ENCODE data around the gene SLC7A6. TPM values are rescaled to one million over a fixed set of nuclear protein-coding genes. Genes with fewer than 3 reads are reported as not detected.

SLC7A6 gene
- total and polyA plus RNA-seq, 9 donors: 6.0 to 11.2 (median 7.5) TPM

DNA sequence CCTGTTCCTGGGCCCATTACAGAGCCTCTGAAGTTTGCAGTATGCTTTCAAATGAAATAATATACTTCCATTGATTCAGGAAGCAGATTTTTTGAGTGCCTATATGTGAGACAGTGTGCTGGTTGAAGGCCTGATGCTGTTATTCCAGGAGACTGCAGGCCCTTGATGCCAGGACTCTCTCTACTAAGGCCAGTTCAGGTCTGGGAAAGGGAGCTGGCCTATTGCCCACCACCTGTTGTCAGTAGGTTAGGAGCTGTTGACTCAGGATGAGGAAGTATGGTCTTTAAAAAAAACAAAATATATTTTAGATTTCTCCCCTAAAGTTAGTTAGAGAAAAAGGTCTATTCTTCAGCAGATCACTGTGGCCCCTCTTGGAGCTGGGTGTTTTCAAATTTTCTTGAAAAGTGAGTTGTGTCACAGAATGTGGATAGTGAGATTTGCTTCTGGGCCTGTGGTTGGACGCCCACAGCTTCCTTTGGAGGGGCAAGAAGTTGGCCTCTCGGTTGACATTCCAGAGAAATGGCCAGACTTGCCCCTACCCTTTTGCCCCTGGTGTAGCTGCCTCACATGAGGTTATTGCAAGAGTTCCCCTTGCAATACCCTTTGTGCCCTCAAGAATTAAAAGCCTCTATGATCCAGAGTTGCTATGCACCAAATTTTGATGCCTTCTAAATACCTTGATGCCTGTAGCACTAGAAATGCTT, 36.3 kb upstream of the SLC7A6 start:
- Histone ChIP-seq H3K27ac (ENCODE audit: low read length) (peak overlapping the region; percentile 51), H3K27me3 (ENCODE audit: control insufficient read depth, insufficient read depth, low read length) (no peaks in the 10 kb centered on the region), H3K4me3 (ENCODE audit: low read length) (no peak overlapping the region), H3K9me3 (replicated peaks; ENCODE audit: control insufficient read depth, low read depth, low read length) (no peaks in the 10 kb centered on the region), H3K4me1 (ENCODE audit: control insufficient read depth, insufficient read depth, low read length) (peaks cover 28% of the 10 kb centered on the region), H3K36me3 (ENCODE audit: control insufficient read depth, insufficient read depth, low read length) (peaks cover 36% of the 10 kb centered on the region)
- peak; percentile 71 for DNase-seq
- 71% methylated on average over 2 of the region's 2 CpGs for WGBS (ENCODE audit: insufficient coverage)

DNA sequence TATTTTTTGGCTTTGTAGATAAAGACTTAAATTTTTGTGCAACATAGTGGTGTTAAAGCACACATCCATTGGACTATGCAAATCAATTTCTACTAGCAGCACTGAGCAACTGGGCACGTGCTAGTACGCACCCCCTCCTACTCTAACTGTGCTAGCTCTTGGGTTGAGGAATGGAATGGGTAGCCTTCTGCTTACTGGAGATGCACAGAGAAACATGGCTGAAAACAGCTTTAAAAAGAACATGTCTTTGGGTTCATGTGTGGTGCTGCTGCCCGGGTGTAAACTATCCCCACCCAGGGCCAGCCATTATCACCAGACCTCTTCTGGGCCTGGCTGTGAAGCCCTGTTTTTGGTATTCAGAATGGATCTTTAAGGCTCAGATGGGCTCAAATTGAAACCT, 35.7 kb upstream of the SLC7A6 start:
- peak overlapping the region; percentile 45 for H3K27ac ChIP-seq (ENCODE audit: low read length)
- WGBS (ENCODE audit: insufficient coverage): no CpG with 5 or more reads among the region's 3 CpGs
- no peak overlapping the region for H3K4me3 ChIP-seq (ENCODE audit: low read length)
- no peaks in the 10 kb centered on the region for H3K9me3 ChIP-seq (replicated peaks; ENCODE audit: control insufficient read depth, low read depth, low read length)
- peaks cover 28% of the 10 kb centered on the region for H3K4me1 ChIP-seq (ENCODE audit: control insufficient read depth, insufficient read depth, low read length)
- H3K36me3 ChIP-seq (ENCODE audit: control insufficient read depth, insufficient read depth, low read length): peaks cover 33% of the 10 kb centered on the region
- no peak for DNase-seq
- peaks cover under 1% of the 10 kb centered on the region for H3K27me3 ChIP-seq (ENCODE audit: control insufficient read depth, insufficient read depth, low read length)

DNA sequence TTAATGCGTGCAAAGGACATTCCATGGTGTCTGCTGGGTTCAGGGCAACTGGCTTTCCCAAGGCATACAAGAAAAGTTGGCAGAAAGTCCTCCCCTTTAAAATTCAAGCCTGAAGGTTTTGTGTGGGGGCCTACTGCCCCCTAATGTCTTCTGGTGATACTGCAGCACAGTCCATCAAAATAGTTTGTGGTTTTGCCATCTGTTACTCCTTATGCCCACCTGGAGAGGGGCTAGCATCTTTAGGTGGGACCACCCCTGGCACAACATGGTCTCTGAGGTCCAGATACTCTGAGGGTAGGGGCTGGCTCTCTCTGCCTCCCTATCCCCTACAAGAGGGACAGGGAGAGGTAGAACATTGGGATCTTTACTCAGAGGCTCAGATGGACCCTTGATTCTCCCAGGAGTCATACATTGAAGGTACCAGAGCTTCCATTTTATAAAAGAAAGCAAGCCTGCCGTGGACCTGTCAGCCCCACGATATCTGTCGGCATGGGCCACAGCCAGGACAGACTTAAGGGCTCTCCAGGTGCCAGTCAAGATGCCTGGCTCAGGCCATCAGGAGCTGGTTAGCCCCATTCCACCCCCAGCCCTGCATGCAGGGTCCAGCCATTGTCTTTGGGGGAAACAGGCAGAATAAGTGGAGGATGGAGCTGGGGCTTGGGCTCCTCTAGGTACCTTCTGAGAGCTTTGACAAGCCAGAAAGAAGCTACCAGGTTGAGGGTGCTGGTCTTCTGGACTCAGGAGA, 34.7 kb upstream of the SLC7A6 start:
- H3K36me3 ChIP-seq (ENCODE audit: control insufficient read depth, insufficient read depth, low read length): peaks cover 33% of the 10 kb centered on the region
- WGBS (ENCODE audit: insufficient coverage): 67% methylated on average over 4 of the region's 4 CpGs
- DNase-seq: peak; percentile 82
- H3K4me1 ChIP-seq (ENCODE audit: control insufficient read depth, insufficient read depth, low read length): peaks cover 28% of the 10 kb centered on the region
- peaks cover 8% of the 10 kb centered on the region for H3K27me3 ChIP-seq (ENCODE audit: control insufficient read depth, insufficient read depth, low read length)
- H3K4me3 ChIP-seq (ENCODE audit: low read length): no peak overlapping the region
- H3K27ac ChIP-seq (ENCODE audit: low read length): no peak overlapping the region
- H3K9me3 ChIP-seq (replicated peaks; ENCODE audit: control insufficient read depth, low read depth, low read length): no peaks in the 10 kb centered on the region

DNA sequence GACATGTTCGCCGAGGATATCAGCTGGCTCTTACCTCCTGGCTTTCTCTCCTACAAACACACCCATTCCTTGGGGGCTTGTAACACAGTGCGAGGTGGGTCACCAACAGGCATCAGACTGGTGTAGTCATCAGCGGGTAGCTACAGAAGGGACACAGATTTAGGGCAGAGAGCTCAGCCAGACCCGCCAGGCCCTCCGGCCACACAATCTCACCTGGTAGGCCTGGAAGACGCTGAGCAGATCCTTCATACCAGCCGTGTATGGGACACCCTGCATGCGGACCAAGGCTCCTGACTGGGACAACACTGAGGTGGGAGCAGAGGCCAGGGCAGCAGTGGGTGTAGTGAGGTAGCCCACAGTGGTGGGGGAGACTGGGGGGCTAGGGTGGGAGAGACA, 34.2 kb upstream of the SLC7A6 start:
- Histone ChIP-seq H3K27ac (ENCODE audit: low read length) (no peak overlapping the region), H3K4me1 (ENCODE audit: control insufficient read depth, insufficient read depth, low read length) (peaks cover 31% of the 10 kb centered on the region), H3K4me3 (ENCODE audit: low read length) (no peak overlapping the region), H3K27me3 (ENCODE audit: control insufficient read depth, insufficient read depth, low read length) (peaks cover 13% of the 10 kb centered on the region), H3K36me3 (ENCODE audit: control insufficient read depth, insufficient read depth, low read length) (peaks cover 33% of the 10 kb centered on the region), H3K9me3 (replicated peaks; ENCODE audit: control insufficient read depth, low read depth, low read length) (no peaks in the 10 kb centered on the region)
- DNase-seq: no peak
- 98% methylated on average over 5 of the region's 9 CpGs for WGBS (ENCODE audit: insufficient coverage)

DNA sequence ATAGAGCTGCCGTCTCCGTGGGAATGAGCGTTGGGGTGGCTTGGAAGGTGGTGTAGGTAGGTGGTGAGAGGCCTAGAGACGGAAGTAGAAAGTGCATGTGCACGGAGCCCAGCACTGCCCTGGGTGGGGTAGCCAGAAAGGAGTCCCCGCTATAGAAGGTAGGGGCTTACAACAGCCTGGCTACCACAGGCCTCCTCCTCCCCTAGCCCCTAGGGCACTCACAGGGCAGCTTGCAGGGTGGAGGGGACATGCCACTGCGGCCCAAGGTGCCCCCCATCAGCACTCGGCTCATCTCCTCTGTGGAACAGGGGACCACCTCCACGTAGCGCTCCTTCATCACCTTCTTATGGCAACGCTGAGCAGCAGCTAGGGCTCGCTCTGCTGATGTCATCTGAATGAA, 33.4 kb upstream of the SLC7A6 start:
- H3K27ac ChIP-seq (ENCODE audit: low read length): no peak overlapping the region

DNA sequence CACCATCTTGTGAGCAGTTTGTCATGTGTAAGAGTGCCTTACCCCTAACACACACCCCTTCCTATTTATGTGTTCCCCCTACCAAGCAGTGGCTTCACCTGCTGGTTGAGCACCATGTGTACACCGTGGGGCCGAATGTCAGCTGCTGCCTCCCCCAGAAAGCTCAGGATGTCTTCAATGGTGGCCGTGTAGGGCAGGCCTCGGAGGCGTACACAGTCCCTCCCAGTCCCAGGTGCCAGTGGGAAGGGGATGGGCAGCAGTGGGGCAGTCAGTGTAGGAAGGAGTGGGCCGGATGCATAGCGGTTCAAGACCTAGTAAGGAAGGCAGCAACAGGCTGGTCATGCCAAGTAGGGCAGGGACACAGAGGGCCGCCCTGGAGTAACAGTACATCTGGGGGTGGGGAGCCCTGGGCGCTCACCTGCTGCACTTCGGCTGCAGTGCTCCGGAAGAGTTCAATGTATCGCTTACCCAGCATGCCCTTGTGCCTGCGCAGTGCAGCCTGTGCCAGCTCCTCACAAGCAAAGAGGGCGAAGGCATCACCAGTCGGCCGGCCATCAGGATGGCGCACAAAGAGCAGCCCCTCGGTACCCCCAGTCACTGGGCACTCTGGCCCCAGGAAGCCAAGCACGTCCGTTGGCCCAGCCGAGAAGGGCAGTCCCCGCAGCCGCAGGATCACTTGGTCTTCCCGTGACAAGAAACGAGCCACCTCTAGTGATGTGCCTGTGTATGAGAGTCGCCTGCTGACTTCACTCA, 32.8 kb upstream of the SLC7A6 start:
- peak; percentile 8 for DNase-seq
- peaks cover 26% of the 10 kb centered on the region for H3K27me3 ChIP-seq (ENCODE audit: control insufficient read depth, insufficient read depth, low read length)
- H3K36me3 ChIP-seq (ENCODE audit: control insufficient read depth, insufficient read depth, low read length): peaks cover 27% of the 10 kb centered on the region
- H3K4me1 ChIP-seq (ENCODE audit: control insufficient read depth, insufficient read depth, low read length): peaks cover 36% of the 10 kb centered on the region
- no peaks in the 10 kb centered on the region for H3K9me3 ChIP-seq (replicated peaks; ENCODE audit: control insufficient read depth, low read depth, low read length)
- H3K4me3 ChIP-seq (ENCODE audit: low read length): no peak overlapping the region
- no peak overlapping the region for H3K27ac ChIP-seq (ENCODE audit: low read length)
- 90% methylated on average over 22 of the region's 26 CpGs for WGBS (ENCODE audit: insufficient coverage)

More for the DNA sequence above, 33.4 kb upstream of the SLC7A6 start:
- Histone ChIP-seq H3K36me3 (ENCODE audit: control insufficient read depth, insufficient read depth, low read length) (peaks cover 33% of the 10 kb centered on the region), H3K27me3 (ENCODE audit: control insufficient read depth, insufficient read depth, low read length) (peaks cover 21% of the 10 kb centered on the region), H3K4me1 (ENCODE audit: control insufficient read depth, insufficient read depth, low read length) (peaks cover 37% of the 10 kb centered on the region), H3K4me3 (ENCODE audit: low read length) (no peak overlapping the region), H3K9me3 (replicated peaks; ENCODE audit: control insufficient read depth, low read depth, low read length) (no peaks in the 10 kb centered on the region)
- DNase-seq: no peak
- WGBS (ENCODE audit: insufficient coverage): 85% methylated on average over 8 of the region's 12 CpGs

DNA sequence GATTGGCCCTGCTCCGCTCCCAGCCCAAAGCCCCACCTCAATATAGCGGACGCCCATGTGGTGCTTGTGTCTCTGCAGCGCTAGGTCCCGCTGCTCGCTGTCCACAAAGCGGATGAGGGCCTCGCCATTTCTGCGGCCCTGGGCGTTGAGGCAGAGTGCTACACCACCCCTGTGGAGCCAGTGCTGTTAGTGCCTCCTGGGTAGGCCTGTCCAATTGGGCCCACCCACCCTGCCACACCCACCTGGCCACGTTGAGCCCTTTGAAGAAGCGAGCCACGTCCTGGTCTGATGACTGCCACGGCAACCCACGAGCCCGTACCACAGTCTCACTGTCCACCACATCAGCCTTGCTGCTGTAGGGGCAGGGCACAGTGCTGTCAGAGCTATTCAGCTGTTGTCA, 32.0 kb upstream of the SLC7A6 start:
- DNase-seq: peak; percentile 11
- Histone ChIP-seq H3K9me3 (replicated peaks; ENCODE audit: control insufficient read depth, low read depth, low read length) (no peaks in the 10 kb centered on the region), H3K36me3 (ENCODE audit: control insufficient read depth, insufficient read depth, low read length) (peaks cover 22% of the 10 kb centered on the region), H3K4me3 (ENCODE audit: low read length) (no peak overlapping the region), H3K27me3 (ENCODE audit: control insufficient read depth, insufficient read depth, low read length) (peaks cover 34% of the 10 kb centered on the region), H3K27ac (ENCODE audit: low read length) (no peak overlapping the region), H3K4me1 (ENCODE audit: control insufficient read depth, insufficient read depth, low read length) (peaks cover 39% of the 10 kb centered on the region)
- 84% methylated on average over 8 of the region's 16 CpGs for WGBS (ENCODE audit: insufficient coverage)

DNA sequence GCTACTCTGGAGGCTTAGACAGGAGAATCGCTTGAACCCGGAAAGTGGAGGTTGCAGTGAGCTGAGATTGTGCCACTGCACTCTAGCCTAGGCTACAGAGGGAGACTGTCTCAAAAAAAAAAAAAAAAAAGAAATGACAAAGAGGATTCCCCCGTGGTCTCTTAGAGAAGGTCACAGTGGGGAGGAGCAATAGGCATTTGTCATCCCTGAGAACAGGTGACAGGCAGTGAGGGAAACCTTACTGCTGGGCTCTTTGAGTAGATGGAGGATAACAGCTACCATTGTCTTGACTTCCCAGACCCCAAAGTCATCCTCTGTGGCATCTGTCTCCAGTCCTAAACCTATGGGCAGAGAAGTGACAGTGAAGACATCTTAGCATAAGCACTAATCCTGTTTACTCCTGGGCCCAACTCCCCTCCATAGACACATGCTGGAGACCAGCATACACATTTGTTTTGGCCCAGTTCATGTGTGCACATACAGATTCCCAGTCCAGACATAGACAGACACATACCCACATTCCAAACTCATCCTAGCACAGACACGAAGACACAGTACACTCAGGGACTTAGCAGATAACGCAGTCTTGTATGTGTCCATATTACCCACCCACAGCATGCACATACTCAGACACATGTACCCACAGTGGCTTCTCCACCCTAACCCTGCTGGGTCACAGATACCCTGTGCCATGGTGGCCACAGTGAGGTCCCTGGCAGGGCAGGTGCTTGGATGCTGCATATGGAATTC, 31.1 kb upstream of the SLC7A6 start:
- 84% methylated on average over 4 of the region's 5 CpGs for WGBS (ENCODE audit: insufficient coverage)
- H3K4me3 ChIP-seq (ENCODE audit: low read length): no peak overlapping the region
- H3K27me3 ChIP-seq (ENCODE audit: control insufficient read depth, insufficient read depth, low read length): peaks cover 35% of the 10 kb centered on the region
- peaks cover 35% of the 10 kb centered on the region for H3K4me1 ChIP-seq (ENCODE audit: control insufficient read depth, insufficient read depth, low read length)
- H3K36me3 ChIP-seq (ENCODE audit: control insufficient read depth, insufficient read depth, low read length): peaks cover 17% of the 10 kb centered on the region
- no peak overlapping the region for H3K27ac ChIP-seq (ENCODE audit: low read length)
- H3K9me3 ChIP-seq (replicated peaks; ENCODE audit: control insufficient read depth, low read depth, low read length): no peaks in the 10 kb centered on the region
- no peak for DNase-seq

DNA sequence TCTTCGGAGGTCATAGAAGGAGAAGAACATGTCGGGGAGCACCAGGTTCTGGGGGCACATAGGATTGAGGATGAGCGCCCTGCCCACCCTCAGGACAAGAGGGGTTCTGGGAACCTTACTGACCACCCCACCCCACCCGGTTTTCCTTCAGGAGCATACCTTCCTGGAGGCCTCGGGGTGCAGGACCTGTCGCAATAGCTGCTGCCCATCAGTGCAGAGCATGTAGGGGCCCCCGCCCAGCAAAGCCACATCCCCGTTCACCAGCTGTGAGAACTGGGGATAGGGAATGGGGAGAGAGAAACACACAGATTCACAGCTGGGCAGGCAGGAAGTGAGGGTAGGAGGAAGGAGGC, 30.5 kb upstream of the SLC7A6 start:
- Histone ChIP-seq H3K9me3 (replicated peaks; ENCODE audit: control insufficient read depth, low read depth, low read length) (no peaks in the 10 kb centered on the region), H3K27me3 (ENCODE audit: control insufficient read depth, insufficient read depth, low read length) (peaks cover 35% of the 10 kb centered on the region), H3K4me1 (ENCODE audit: control insufficient read depth, insufficient read depth, low read length) (peaks cover 34% of the 10 kb centered on the region), H3K4me3 (ENCODE audit: low read length) (no peak overlapping the region), H3K27ac (ENCODE audit: low read length) (no peak overlapping the region), H3K36me3 (ENCODE audit: control insufficient read depth, insufficient read depth, low read length) (peaks cover 17% of the 10 kb centered on the region)
- no peak for DNase-seq
- 57% methylated on average over 4 of the region's 8 CpGs for WGBS (ENCODE audit: insufficient coverage)

Measured in muscle of leg (tissue), 11 donors.